ENCODE measurements around the gene GPD2.

GPD2 gene

GRCh38 chr2:156436497-156437085 lies 412 bp downstream of the GPD2 start:
- DNase-seq, result peak in 1 of 2 experiments; percentile 23

DNA sequence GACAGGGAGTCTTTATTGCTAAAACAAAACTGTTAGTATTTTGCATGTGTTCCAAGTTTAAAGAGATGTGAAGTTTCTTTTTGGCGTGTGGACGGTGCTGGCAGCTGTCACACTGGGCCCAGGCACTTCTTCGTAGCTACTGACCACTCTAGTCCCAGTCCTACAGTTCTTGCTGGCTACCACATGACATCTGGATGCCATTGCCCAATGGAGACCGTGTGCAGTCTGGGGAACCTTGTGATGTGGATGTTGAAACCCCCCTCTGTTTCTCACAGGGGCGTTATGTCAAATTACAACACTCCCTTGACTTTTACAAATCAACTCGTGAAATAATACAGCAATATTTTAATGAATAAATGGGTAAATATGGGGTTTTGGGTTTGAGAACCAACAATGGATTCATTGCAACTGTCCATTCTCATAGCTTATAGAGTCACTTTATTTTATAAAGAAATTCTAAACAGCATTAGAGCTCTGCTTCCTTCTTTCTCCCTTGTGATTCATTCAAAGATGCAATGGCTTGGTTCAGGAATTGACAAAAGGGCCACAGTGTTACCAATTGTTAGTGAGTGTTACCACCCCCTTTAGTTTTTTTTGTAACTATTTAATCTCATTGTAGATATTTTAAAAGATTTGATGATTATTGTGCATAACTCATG lies 1.2 kb downstream of the GPD2 start:
- DNase-seq, result no peak

GRCh38 chr2:156437931-156438410 lies 1.8 kb downstream of the GPD2 start:
- no peak for DNase-seq

DNA sequence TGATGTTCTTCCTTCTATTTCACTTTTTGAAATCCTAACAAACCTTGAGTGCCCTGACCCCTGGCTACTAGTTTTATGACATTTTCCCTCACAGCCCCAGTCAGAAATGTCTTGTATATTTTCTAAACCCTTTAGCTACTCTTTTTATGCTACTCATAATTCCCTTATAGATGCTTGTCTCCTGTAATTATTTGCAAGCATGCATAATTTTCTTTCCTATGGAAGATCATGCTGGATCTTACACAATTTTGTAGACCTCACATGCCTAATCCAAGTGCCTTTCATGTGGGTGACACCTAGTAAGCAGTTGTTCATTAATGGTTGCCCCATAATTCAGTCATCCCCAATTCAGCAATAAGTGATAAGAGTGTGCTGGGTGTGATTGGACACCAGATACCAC lies 6.9 kb downstream of the GPD2 start:
- DNase-seq, result no peak

DNA sequence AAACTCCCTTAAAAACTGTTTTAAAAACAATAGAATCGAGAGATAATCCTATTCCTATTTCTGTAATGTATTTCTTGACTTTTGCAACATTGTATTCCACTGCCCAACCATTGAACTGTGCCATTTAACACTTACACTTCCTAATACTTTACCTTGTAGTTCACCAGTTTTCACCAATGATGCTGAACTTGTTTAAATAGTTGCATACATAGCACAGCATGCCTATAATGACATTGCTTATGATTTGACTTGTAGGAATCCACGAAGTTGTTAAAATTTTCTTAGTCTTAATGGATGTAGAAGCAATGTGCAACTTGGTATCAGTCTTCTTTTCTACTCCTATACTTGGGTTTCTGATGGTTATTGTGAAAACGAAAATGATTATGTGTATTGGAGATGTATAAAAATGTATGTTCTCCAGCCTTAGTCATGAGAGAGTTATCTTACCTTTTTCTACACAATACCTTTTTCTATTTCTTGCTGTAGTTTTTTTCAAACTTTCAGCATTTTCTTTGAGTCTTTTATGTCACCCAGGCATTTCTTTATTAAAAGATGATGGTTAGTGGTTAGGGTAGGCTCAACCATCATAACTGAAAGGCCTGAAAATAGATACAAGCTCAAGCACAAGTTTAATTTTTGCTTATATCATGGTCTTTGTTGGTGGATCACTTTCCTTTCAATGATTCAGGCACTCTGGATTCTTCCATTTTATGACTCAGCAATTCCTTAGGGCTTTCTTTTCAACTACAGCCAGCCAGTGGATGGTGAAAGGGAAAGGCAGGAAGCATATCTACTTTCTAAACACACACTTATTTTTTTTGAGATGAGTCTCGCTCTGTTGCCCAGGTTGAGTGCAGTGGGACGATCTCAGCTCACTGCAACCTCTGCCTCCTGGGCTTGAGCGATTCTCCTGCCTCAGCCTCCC lies 9.4 kb downstream of the GPD2 start:
- DNase-seq, result no peak

DNA sequence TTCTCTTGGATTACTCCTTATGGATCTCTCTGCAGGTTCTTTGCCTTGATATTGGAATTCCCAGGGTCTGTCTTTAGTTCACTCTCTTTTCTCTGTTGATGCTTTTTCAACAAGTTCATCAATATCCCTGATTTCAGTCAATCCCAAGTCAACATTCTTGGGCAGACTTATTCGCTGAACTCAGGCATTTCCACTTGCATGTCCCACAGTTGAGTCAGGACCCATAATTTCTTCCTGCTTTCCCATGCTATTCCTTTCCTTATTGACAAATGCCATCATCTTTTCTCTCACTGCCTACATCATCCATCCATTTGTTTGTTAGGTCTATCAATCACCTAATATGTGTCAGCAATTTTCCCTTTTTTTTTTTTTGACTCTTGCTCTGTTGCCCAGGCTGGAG lies 11.6 kb downstream of the GPD2 start:
- DNase-seq, result no peak

DNA sequence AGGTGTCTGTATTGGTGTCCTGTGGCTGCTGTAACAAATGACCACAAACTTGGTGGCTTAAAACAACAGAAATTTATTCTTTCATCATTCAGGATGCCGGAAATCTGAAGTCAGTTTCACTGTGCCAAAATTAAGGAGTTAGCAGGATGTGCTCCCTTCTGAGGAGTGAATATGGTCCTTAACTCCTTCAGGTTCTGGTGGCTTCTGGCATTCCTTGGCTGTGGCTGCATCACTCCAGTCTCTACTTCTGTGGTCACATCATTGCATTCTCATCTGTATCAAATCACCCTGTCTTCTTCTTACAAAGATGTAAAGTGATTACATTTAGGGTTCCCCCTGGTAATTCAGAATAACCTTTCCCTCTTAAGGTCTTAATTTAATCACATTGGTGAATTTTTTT lies 12.6 kb downstream of the GPD2 start:
- no peak for DNase-seq

GRCh38 chr2:156452971-156453370 lies 16.8 kb downstream of the GPD2 start:
- DNase-seq, result no peak

GRCh38 chr2:156455361-156455975 lies 19.3 kb downstream of the GPD2 start:
- DNase-seq, result no peak

- no peak for DNase-seq
These were observed 20.4 kb downstream of the GPD2 start for GRCh38 chr2:156456616-156457015.

GRCh38 chr2:156457523-156458517 lies 21.6 kb downstream of the GPD2 start:
- no peak for DNase-seq

- peak in 1 of 2 experiments; percentile 35 for DNase-seq
These were observed 23.5 kb downstream of the GPD2 start for GRCh38 chr2:156459720-156460119.

- no peak for DNase-seq
These were observed 27.9 kb downstream of the GPD2 start for GRCh38 chr2:156464106-156464505.

DNA sequence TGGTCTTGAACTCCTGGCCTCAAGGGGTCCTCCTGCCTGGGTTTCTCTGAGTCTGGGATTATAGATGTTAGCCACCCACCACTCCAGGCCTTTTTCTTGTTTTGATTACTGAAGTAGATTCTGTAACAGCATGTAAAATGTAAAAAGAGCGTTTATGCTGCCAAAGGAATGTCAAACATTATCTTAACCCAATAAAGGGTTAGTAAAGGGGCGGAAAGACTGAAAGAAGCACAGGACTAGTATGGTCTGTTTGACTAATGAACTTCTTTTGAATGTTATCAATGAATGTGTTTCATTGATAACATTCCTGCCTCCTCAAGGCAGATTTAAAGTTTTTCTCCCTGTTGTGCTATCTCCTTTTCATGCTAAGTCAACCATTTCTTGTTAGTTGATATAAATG lies 29.4 kb downstream of the GPD2 start:
- no peak for DNase-seq

DNA sequence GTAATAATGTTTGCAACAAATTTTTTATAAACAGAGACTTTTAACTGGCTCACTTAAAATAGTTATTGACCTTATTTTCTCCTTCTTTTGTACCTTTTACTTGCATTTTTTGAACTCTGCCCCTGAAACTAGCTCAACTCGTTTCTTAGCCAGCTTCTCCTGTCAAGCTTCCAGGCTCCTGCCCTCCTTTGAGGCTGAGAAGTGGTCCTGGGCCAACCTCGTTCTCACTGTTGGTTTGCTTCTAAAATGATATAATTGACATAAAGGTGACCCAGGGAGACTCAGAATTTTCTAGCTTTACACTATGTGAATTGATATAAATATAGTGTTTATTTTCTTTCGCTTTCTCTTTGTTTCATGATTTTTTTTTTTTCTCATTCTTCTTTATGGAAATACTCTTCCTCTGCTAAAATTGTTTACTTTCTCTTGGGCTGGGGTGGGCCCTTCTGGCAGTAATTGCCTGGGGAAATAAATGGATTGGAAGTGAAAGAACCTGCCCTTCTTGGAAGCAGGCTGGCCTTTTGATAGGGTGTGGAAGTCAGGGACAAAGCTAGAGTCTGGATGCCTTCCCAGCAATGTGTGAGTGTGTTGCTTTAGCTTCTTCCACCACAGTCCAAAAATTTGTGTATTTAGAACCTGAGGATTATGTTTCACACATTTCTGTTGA lies 30.7 kb downstream of the GPD2 start:
- DNase-seq, result peak; percentile 65 to 72

DNA sequence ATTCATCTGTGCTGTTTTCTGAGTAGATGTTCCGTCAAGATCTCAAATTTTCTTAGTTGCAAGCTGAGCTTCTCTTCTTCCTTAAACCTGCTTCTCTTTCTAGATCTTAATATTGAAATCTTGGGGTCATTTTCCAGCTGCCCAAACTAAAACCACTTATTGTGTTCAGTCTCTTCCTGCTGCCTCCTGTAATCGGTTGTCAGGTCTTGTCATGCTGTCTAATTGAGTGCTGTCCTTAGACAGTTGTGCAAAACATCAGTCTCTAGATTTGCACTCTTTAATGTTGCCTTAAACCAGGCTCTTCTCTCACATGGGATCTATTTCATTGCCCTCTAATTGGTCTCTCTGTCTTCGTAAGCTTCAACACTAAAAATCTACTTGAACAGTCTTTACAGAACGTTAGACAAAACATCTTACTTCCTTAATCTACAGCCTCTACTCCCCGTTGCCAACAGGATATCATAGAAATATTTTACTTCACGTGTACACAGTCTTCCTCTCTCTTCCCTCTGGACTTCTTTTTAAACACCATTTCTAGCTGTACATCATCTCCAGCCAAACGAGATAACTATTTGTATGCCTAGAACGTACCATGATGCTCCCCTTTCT lies 34.9 kb downstream of the GPD2 start:
- DNase-seq, result no peak

GRCh38 chr2:156471762-156472161 lies 35.6 kb downstream of the GPD2 start:
- no peak for DNase-seq

- DNase-seq, result no peak
These were observed 36.5 kb downstream of the GPD2 start for GRCh38 chr2:156472686-156473085.

DNA sequence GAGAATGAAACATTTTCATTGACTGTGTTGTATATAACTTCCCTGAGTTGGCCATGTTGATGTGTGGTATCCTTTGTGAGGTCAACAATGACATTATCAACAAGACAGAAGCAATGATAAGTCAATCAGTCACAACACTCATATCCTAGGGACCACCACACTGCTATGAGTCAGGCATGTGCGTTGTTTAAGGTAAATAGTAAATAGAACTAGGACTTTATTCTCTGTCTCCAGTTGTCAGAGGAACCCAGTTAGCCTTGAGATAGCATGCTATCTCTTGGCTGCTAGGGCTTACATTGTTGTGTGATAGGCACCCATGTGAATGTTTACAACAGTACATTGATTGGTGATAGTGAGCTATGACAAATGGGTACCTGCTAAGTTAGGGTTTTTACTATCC lies 37.3 kb downstream of the GPD2 start:
- DNase-seq, result no peak

DNA sequence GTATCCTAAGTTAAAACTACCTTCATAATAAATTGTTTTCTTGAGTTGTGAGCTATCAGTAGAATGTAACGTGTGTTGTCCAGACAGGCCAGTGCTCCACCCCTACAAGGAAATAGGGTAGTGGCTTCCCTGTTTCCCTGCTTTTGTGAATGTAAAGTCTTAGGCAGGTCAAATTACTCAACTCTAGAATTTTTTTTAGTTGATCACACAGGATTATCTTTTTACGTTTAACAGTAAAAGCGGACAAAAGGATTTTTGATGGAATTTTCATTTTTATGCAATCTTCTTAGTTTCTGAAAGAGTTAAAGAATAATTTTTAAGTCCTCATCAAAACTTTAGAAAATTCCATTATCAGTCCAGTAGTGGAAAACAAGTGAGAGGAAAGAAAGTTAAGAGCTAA lies 38.2 kb downstream of the GPD2 start:
- no peak for DNase-seq
